HEK293T (cell line): Measurements from ENCODE around the gene DPH7.

Experiments used
- ARNT ChIP-seq: fragments of 450-650 bp; IDR thresholded peaks from 2 replicates; pipeline ENCODE4 v1.6.1; 2017; ENCODE audit warnings: mild to moderate bottlenecking
- BHLHE40 ChIP-seq: fragments of 450-650 bp; IDR thresholded peaks from 2 replicates; pipeline ENCODE4 v1.6.1; 2016; ENCODE audit warnings: mild to moderate bottlenecking, moderate library complexity, borderline replicate concordance
- FOXA1 ChIP-seq: fragments of 450-650 bp; IDR thresholded peaks from 2 replicates; pipeline ENCODE4 v1.6.1; 2016; ENCODE audit warnings: mild to moderate bottlenecking
- FOXK2 ChIP-seq: fragments of 450-650 bp; IDR thresholded peaks from 2 replicates; pipeline ENCODE4 v1.6.1; 2016; ENCODE audit warnings: mild to moderate bottlenecking
- FOXM1 ChIP-seq: fragments of 450-650 bp; IDR thresholded peaks from 2 replicates; pipeline ENCODE4 v1.6.1; 2017; ENCODE audit warnings: mild to moderate bottlenecking, borderline replicate concordance
- LEF1 ChIP-seq: fragments of 450-650 bp; IDR thresholded peaks from 2 replicates; pipeline ENCODE4 v1.6.1; 2017; ENCODE audit warnings: mild to moderate bottlenecking, borderline replicate concordance
- SP1 ChIP-seq: fragments of 450-650 bp; IDR thresholded peaks from 2 replicates; pipeline ENCODE4 v1.6.1; 2017
- SUZ12 ChIP-seq: fragments of 450-650 bp; IDR thresholded peaks from 2 replicates; pipeline ENCODE4 v1.6.1; 2016; ENCODE audit warnings: mild to moderate bottlenecking
- TARDBP ChIP-seq: fragments of 450-650 bp; IDR thresholded peaks from 2 replicates; pipeline ENCODE4 v1.6.1; 2016
- ZNF384 ChIP-seq: fragments of 450-650 bp; IDR thresholded peaks from 2 replicates; pipeline ENCODE4 v1.6.1; 2016

GRCh38 chr9:137606734-137607138, 28.0 kb upstream of the DPH7 start:
- TF ChIP-seq FOXM1 (no peak), ZNF384 (no peak), SP1 (no peak), ARNT (no peak), FOXK2 (no peak), LEF1 (no peak), TARDBP (no peak), BHLHE40 (no peak), SUZ12 (no peak), FOXA1 (no peak)
